Fibroblast of lung (primary cell): ENCODE results near the gene FHL3. TPM values are rescaled to one million over a fixed set of nuclear protein-coding genes. Genes with fewer than 3 reads are reported as not detected.

Source experiments
- DNase-seq, 2 donors: peaks; one replicate each; pipeline versions ENCODE4 v3.0.0 to v3.0.0-alpha.2; 2010; ENCODE audit warnings: low read depth in 2 of 2
- H2AFZ ChIP-seq: 2 replicates; pipeline ENCODE4 v1.5.1; 2012; ENCODE audit warnings: low read length, control low read depth, inconsistent platforms
- H3K27ac ChIP-seq: 2 replicates; pipeline ENCODE4 v1.5.1; 2011; ENCODE audit warnings: low read length, control low read depth; ENCODE audit not compliant: insufficient read depth
- H3K27me3 ChIP-seq: 2 replicates; pipeline ENCODE4 v1.5.1; 2011; ENCODE audit warnings: mild to moderate bottlenecking, low read length; ENCODE audit not compliant: control insufficient read depth, insufficient read depth
- H3K36me3 ChIP-seq: 2 replicates; pipeline ENCODE4 v1.5.1; 2011; ENCODE audit warnings: low read length; ENCODE audit not compliant: control insufficient read depth, insufficient read depth
- H3K4me1 ChIP-seq: 2 replicates; pipeline ENCODE4 v1.5.1; 2011; ENCODE audit warnings: low read length; ENCODE audit not compliant: control insufficient read depth, insufficient read depth; ENCODE audit errors: extremely low read depth
- H3K4me2 ChIP-seq: 2 replicates; pipeline ENCODE4 v1.5.1; 2011; ENCODE audit warnings: low read length, control low read depth; ENCODE audit not compliant: insufficient read depth; ENCODE audit errors: extremely low read depth
- H3K4me3 ChIP-seq, 4 experiments: fragments of 200-600 bp in 1 of 4; sonication (generic) in 1 of 4; replicated peaks in 1 of 4; 2 replicates each; pipeline ENCODE4 v1.5.1; 2011 to 2016; ENCODE audit warnings: low read length in 4 of 4, low read depth in 3 of 4, mild to moderate bottlenecking in 3 of 4, control low read depth in 2 of 4, inconsistent platforms in 1 of 4, mixed read lengths in 1 of 4; ENCODE audit not compliant: insufficient read depth in 1 of 4; ENCODE audit errors: control extremely low read depth in 1 of 4
- H3K79me2 ChIP-seq: 2 replicates; pipeline ENCODE4 v1.5.1; 2012; ENCODE audit warnings: mild to moderate bottlenecking, low read length, inconsistent platforms; ENCODE audit not compliant: control insufficient read depth, insufficient read depth
- H3K9ac ChIP-seq: 2 replicates; pipeline ENCODE4 v1.5.1; 2011; ENCODE audit warnings: mild to moderate bottlenecking, low read length, control low read depth; ENCODE audit not compliant: insufficient read depth
- H3K9me3 ChIP-seq: 2 replicates; pipeline ENCODE4 v1.5.1; 2012; ENCODE audit warnings: low read depth, low read length; ENCODE audit not compliant: control insufficient read depth, insufficient read depth
- H4K20me1 ChIP-seq: 2 replicates; pipeline ENCODE4 v1.5.1; 2011; ENCODE audit warnings: low read length; ENCODE audit not compliant: control insufficient read depth, insufficient read depth; ENCODE audit errors: extremely low read depth
- CTCF ChIP-seq, 2 donors: IDR thresholded peaks in 1 of 2; conservative IDR thresholded peaks in 1 of 2; 1 replicate in 1 of 2; 2 replicates in 1 of 2; pipeline ENCODE4 v1.5.1; 2011 to 2012; ENCODE audit warnings: low read length in 2 of 2, control low read depth in 1 of 2, inconsistent platforms in 1 of 2, low read depth in 1 of 2, mild to moderate bottlenecking in 1 of 2
- EZH2 ChIP-seq: IDR thresholded peaks from 2 replicates; pipeline ENCODE4 v1.5.1; 2012; ENCODE audit warnings: low read length, control low read depth, mild to moderate bottlenecking; ENCODE audit errors: missing control alignments
- polyA plus RNA-seq, 2 donors: library from polyadenylated mRNA; depleted of rRNA in 1 of 2; stranded (reverse) in 1 of 2; unstranded in 1 of 2; fragments of >200 nt; gene quantifications; 2 replicates each; pipeline ENCODE4 v1.2.1, GENCODE V29; 2011 to 2012; ENCODE audit warnings: missing spikeins in 1 of 2
- total RNA-seq: library from RNA; depleted of rRNA; stranded (reverse); fragments of >200 nt; gene quantifications from 2 replicates; pipeline ENCODE4 v1.2.1, GENCODE V29; 2014

Gene FHL3
- total and polyA plus RNA-seq, 2 donors (not counting 1 experiment from before 2014, with no cell fraction given) = 13.9 to 25.0 TPM

GRCh38 chr1:38045401-38046332, 40.4 kb upstream of the FHL3 start:
- Histone ChIP-seq H3K4me3 (no peak overlapping the region), H2AFZ (no peak overlapping the region), H3K27ac (no peak overlapping the region), H3K27me3 (peaks cover 65% of the 10 kb centered on the region), H3K4me1 (peaks cover 3% of the 10 kb centered on the region), H3K9me3 (no peaks in the 10 kb centered on the region), H3K4me2 (no peak overlapping the region), H3K36me3 (no peaks in the 10 kb centered on the region), H3K9ac (no peak overlapping the region), H4K20me1 (no peaks in the 10 kb centered on the region), H3K79me2 (no peaks in the 10 kb centered on the region)
- peak; percentile 99 for TF ChIP-seq EZH2
- TF ChIP-seq CTCF (conservative IDR thresholded peaks at IDR 0.05 in 1 of 2, IDR thresholded peaks at IDR 0.05 in 1 of 2; ENCODE audit: low read depth in 1 of 2, low read length in 2 of 2) = no peak
- DNase-seq = peak in 1 of 2 donors; percentile 15

GRCh38 chr1:38044221-38045215, 39.2 kb upstream of the FHL3 start:
- Histone ChIP-seq H2AFZ (no peak overlapping the region), H3K79me2 (no peaks in the 10 kb centered on the region), H3K4me3 (peak overlapping the region in 3 of 4 experiments; percentile 37 to 51 (median 38)), H3K9ac (no peak overlapping the region), H3K27me3 (peaks cover 61% of the 10 kb centered on the region), H3K36me3 (no peaks in the 10 kb centered on the region), H4K20me1 (no peaks in the 10 kb centered on the region), H3K27ac (no peak overlapping the region), H3K9me3 (no peaks in the 10 kb centered on the region), H3K4me2 (peak overlapping the region; percentile 75), H3K4me1 (peaks cover 3% of the 10 kb centered on the region)
- peak in 1 of 2 donors; percentile 22 for DNase-seq
- TF ChIP-seq CTCF (conservative IDR thresholded peaks at IDR 0.05 in 1 of 2, IDR thresholded peaks at IDR 0.05 in 1 of 2; ENCODE audit: low read depth in 1 of 2, low read length in 2 of 2) (no peak), EZH2 (peak; percentile 82)
